Neutrophil (primary cell): ENCODE measurements around the gene PPP1R2.

Source experiments
- H3K27ac ChIP-seq: fragments of 200-600 bp; sonication (generic); 2 replicates; pipeline ENCODE4 v1.5.1; 2016; ENCODE audit warnings: mild to moderate bottlenecking, moderate library complexity
- H3K27me3 ChIP-seq: fragments of 200-600 bp; sonication (generic); 2 replicates; pipeline ENCODE4 v1.6.0; 2016; ENCODE audit warnings: mild to moderate bottlenecking
- H3K36me3 ChIP-seq: fragments of 200-600 bp; sonication (generic); 2 replicates; pipeline ENCODE4 v1.5.1; 2017
- H3K4me1 ChIP-seq, 2 experiments: fragments of 200-600 bp in 1 of 2; sonication (generic) in 1 of 2; 1 replicate in 1 of 2; 2 replicates in 1 of 2; pipeline versions ENCODE4 v1.5.1 to v1.6.1; 2013 to 2016; ENCODE audit warnings: low read depth in 1 of 2, low read length in 1 of 2, mild to moderate bottlenecking in 1 of 2, moderate library complexity in 1 of 2; ENCODE audit not compliant: control insufficient read depth in 1 of 2, insufficient read depth in 1 of 2
- H3K4me3 ChIP-seq, 2 experiments: fragments of 200-600 bp in 1 of 2; sonication (generic) in 1 of 2; 1 replicate in 1 of 2; 2 replicates in 1 of 2; pipeline ENCODE4 v1.5.1; 2013 to 2016; ENCODE audit warnings: low read depth in 1 of 2, low read length in 1 of 2, mild to moderate bottlenecking in 1 of 2, moderate library complexity in 1 of 2
- H3K9me3 ChIP-seq: fragments of 200-600 bp; sonication (generic); 2 replicates; pipeline ENCODE4 v1.5.1; 2016
- TF ChIP-seq, protein P1 (sequence below): fragments of 200-600 bp; sonication (generic); IDR thresholded peaks from 2 replicates; pipeline ENCODE4 v1.5.1; 2016; ENCODE audit warnings: antibody characterized with exemption

Gene PPP1R2

DNA sequence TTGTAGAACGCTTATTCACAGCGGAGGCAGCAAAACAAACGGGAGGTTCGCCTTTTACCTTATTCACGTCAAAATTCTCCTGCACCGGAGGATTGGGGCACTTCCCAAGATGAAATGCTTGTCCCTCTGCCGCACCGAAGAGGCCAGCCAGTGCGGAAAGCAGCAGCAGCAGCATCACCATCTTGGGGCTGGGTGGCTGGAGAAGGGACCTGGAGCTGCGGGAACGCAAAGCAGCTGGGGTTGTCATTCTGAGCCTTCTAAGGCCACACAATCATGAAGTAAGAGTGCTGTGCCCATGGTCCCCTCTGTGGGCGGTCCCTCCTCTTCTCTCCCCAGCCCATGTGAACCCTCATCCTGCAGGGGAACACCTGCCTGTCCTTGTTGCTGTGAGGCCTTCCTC, 36.2 kb upstream of the PPP1R2 start:
- Histone ChIP-seq H3K4me3 (no peak overlapping the region), H3K4me1 (no peaks in the 10 kb centered on the region), H3K9me3 (no peaks in the 10 kb centered on the region), H3K36me3 (no peaks in the 10 kb centered on the region), H3K27ac (no peak overlapping the region), H3K27me3 (peaks cover 63% of the 10 kb centered on the region)
- TF ChIP-seq, protein P1, sequence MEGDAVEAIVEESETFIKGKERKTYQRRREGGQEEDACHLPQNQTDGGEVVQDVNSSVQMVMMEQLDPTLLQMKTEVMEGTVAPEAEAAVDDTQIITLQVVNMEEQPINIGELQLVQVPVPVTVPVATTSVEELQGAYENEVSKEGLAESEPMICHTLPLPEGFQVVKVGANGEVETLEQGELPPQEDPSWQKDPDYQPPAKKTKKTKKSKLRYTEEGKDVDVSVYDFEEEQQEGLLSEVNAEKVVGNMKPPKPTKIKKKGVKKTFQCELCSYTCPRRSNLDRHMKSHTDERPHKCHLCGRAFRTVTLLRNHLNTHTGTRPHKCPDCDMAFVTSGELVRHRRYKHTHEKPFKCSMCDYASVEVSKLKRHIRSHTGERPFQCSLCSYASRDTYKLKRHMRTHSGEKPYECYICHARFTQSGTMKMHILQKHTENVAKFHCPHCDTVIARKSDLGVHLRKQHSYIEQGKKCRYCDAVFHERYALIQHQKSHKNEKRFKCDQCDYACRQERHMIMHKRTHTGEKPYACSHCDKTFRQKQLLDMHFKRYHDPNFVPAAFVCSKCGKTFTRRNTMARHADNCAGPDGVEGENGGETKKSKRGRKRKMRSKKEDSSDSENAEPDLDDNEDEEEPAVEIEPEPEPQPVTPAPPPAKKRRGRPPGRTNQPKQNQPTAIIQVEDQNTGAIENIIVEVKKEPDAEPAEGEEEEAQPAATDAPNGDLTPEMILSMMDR: no peak

DNA sequence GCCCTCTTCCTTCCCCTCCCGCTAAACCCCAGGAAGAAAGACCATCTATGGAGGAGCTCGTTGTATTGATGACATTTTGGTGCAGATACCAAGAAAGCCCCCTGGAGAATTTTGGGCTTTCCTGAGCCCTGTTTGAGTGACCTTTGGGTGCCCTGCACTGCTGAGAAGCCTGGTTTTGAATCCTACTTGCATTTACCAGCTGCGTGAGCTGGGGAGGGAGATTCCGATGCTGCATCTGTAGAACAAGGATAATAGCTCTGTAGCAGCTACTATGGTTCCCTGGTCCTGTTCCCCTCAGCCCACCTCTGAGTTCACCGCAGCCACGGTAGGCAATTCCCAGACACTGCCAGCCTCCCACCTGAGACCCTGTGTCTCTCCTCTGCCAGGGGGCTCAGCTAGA, 35.4 kb upstream of the PPP1R2 start:
- H3K9me3 ChIP-seq: no peaks in the 10 kb centered on the region
- H3K27me3 ChIP-seq: peaks cover 63% of the 10 kb centered on the region
- no peak overlapping the region for H3K27ac ChIP-seq
- TF ChIP-seq, protein P1: no peak
- H3K36me3 ChIP-seq: no peaks in the 10 kb centered on the region
- no peaks in the 10 kb centered on the region for H3K4me1 ChIP-seq
- H3K4me3 ChIP-seq: no peak overlapping the region

DNA sequence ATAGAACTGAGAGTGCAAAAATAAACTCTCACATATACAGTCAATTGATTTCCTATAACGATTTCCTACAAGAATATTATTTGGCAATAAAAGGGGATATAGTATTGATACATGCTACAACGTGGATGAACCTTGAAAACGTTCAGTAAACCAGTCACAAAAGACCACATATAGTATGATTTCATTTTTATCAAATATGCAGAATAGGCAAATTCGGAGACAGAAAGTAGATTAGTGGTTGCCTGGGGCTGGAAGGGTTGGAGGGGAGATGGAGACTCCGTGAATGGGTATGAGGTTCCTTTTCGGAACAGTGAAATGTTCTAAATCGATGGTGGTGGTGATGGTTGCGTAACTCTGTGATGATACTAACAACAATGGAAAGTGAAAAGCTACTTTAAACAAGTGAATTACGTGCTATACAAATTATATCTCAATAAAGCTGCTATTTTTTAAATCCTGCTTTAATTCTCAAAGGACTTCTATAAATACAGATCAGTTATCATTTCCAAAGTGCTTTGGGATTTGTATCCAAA, 34.6 kb upstream of the PPP1R2 start:
- TF ChIP-seq, protein P1: no peak
- Histone ChIP-seq H3K9me3 (no peaks in the 10 kb centered on the region), H3K4me1 (peaks cover 0 to 3% of the 10 kb centered on the region in 2 experiments), H3K27ac (no peak overlapping the region), H3K27me3 (peaks cover 58% of the 10 kb centered on the region), H3K36me3 (no peaks in the 10 kb centered on the region), H3K4me3 (no peak overlapping the region)

DNA sequence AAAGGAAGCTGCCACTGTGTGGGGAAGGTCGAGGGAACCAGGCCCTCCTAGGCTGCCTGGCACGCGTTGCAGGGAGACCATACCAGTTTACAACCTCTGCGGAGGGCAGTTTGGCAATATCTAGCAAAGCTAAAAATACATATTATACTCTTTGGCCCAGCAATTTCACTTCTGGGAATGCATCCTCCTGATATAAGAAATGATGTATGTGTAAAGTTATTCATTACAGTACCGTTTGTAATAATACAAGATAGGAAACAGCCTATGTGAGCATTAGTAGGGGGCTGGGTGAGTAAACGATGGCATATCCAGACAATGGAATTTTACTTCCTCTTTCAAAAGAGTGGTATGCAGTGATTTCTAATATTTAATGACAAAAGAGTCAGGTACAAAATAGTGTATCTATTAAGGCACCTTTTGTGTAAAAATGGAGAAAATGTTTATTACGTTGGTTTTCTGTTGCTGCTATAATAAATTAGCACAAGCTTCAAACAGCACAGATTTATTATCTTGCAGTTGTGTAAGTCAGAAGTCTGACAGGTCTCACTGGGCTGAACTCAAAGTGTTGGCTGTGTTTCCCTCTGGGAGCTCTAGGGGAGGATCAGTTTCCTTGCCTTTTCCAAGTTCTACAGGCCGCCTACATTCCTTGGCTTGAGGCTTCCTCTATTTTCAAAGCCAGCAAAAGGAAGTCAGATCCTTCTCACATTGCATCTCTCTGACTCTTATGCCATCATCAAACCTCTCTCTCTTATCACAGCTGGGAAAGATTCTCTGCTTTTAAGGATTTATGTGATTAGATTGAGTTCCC, 31.6 kb upstream of the PPP1R2 start:
- no peaks in the 10 kb centered on the region for H3K36me3 ChIP-seq
- TF ChIP-seq, protein P1: no peak
- no peaks in the 10 kb centered on the region for H3K9me3 ChIP-seq

DNA sequence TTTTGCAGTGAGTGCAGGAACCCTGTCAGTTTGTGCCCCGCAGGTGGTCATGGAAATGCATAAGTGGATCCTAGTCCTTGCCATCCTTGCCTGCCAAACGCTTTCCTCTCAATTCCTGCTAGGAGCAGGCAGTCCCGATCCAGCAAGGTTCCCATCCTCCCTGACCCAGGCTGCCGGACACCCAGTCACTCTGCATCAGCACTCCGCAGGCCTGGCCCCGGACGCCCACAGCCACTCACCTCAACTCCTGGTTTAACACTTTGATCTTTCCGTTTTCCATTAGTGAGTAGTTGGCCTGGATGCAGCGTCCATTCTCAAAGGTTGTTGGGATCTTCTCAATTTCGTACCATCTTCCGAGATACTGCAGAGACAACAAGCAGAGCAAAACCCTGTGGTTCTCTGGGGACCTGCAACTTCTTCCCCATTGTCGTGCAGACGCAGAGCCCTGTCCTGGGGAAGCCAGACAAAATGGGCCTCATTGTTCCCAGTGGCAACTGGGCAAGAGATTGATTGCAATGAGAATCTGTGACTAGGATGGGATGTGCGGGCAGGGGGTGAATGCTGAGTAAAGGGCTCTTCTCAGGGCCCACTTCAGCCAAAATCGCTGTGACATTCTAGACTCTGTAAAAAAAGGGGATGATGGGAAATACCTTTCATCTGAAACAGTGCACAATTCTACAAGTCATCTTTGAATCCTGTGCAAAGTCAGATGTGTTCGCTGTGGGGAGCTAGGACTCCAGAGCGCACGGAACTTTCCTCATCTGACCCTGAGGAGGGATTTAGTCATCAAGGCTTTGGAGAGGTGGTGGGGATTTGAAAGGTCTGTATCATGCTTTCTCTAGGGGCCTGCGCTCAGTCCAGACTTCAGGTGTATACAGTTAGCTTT, 30.7 kb upstream of the PPP1R2 start:
- no peak overlapping the region for H3K27ac ChIP-seq
- H3K36me3 ChIP-seq: no peaks in the 10 kb centered on the region
- H3K27me3 ChIP-seq: peaks cover 34% of the 10 kb centered on the region
- no peak overlapping the region for H3K4me3 ChIP-seq
- H3K4me1 ChIP-seq: peaks cover 0 to 3% of the 10 kb centered on the region in 2 experiments
- TF ChIP-seq, protein P1: no peak
- no peaks in the 10 kb centered on the region for H3K9me3 ChIP-seq

More for the DNA sequence above, 31.6 kb upstream of the PPP1R2 start:
- Histone ChIP-seq H3K27ac (no peak overlapping the region), H3K4me1 (peaks cover 0 to 3% of the 10 kb centered on the region in 2 experiments), H3K27me3 (peaks cover 43% of the 10 kb centered on the region), H3K4me3 (no peak overlapping the region)
